Measurements from ENCODE around the gene SYNGR1. TPM values are rescaled to one million over a fixed set of nuclear protein-coding genes. Genes with fewer than 3 reads are reported as not detected.

The SYNGR1 gene
- polyA plus RNA-seq, 1 experiment = 65.6 TPM

GRCh38 chr22:39309364-39309861 is 40.4 kb upstream of the SYNGR1 start:
- no peak for DNase-seq (ENCODE audit: low read depth)
- Histone ChIP-seq H3K4me3 (ENCODE audit: low read depth, low read length) (no peak overlapping the region), H3K36me3 (ENCODE audit: control insufficient read depth, insufficient read depth, low read length) (peaks cover 22% of the 10 kb centered on the region), H3K27me3 (ENCODE audit: control insufficient read depth, insufficient read depth, low read length) (no peaks in the 10 kb centered on the region)
- CTCF ChIA-PET = interaction anchor here (0.7 to 4.9 kb wide), 12 partner anchors 10 to 223 kb away, joined by 3 to 164 read pairs (median 4); partner anchors contain the start of genes RPL3 and RPS19BP1
- peak; percentile 45 for TF ChIP-seq CTCF (IDR thresholded peaks at IDR 0.05; ENCODE audit: insufficient read depth, low read depth, low read length)
- POLR2A ChIA-PET = interaction anchor here (0.6 to 1.2 kb wide), 2 partner anchors 9 to 133 kb away, joined by 3 to 7 read pairs; no protein-coding TSS in a partner anchor

GRCh38 chr22:39309881-39310714 is 39.7 kb upstream of the SYNGR1 start:
- no peak overlapping the region for H3K4me3 ChIP-seq (ENCODE audit: low read depth, low read length)
- DNase-seq (ENCODE audit: low read depth) = no peak
- CTCF ChIA-PET = interaction anchor here (0.6 to 4.9 kb wide), 20 partner anchors 9 to 222 kb away, joined by 3 to 164 read pairs (median 4); partner anchors contain the start of genes CBX7, RPL3 and RPS19BP1
- H3K36me3 ChIP-seq (ENCODE audit: control insufficient read depth, insufficient read depth, low read length) = peaks cover 29% of the 10 kb centered on the region
- POLR2A ChIA-PET = interaction anchor here (0.6 to 1.2 kb wide), 2 partner anchors 8 to 134 kb away, joined by 3 to 7 read pairs; no protein-coding TSS in a partner anchor
- no peak for TF ChIP-seq CTCF (IDR thresholded peaks at IDR 0.05; ENCODE audit: insufficient read depth, low read depth, low read length)
- no peaks in the 10 kb centered on the region for H3K27me3 ChIP-seq (ENCODE audit: control insufficient read depth, insufficient read depth, low read length)

GRCh38 chr22:39311592-39312400 is 38.0 kb upstream of the SYNGR1 start:
- peaks cover 41% of the 10 kb centered on the region for H3K36me3 ChIP-seq (ENCODE audit: control insufficient read depth, insufficient read depth, low read length)
- ChIA-PET POLR2A (interaction anchor here (0.7 kb wide), 1 partner anchor 159 kb away, joined by 4 read pairs; the partner anchor contains the start of gene CBX7), CTCF (interaction anchor here (0.6 to 4.9 kb wide), 18 partner anchors 10 to 218 kb away, joined by 3 to 164 read pairs (median 4); partner anchors contain the start of gene CBX7)
- TF ChIP-seq CTCF (IDR thresholded peaks at IDR 0.05; ENCODE audit: insufficient read depth, low read depth, low read length) = no peak
- no peaks in the 10 kb centered on the region for H3K27me3 ChIP-seq (ENCODE audit: control insufficient read depth, insufficient read depth, low read length)
- H3K4me3 ChIP-seq (ENCODE audit: low read depth, low read length) = no peak overlapping the region
- no peak for DNase-seq (ENCODE audit: low read depth)

GRCh38 chr22:39312410-39312809 is 37.4 kb upstream of the SYNGR1 start:
- CTCF ChIA-PET = interaction anchor here (4.9 kb wide), 1 partner anchor 141 kb away, joined by 164 read pairs; no protein-coding TSS in a partner anchor
- H3K36me3 ChIP-seq (ENCODE audit: control insufficient read depth, insufficient read depth, low read length) = peaks cover 47% of the 10 kb centered on the region

More at GRCh38 chr22:39312410-39312809, 37.4 kb upstream of the SYNGR1 start:
- H3K27me3 ChIP-seq (ENCODE audit: control insufficient read depth, insufficient read depth, low read length) = no peaks in the 10 kb centered on the region
- no peak overlapping the region for H3K4me3 ChIP-seq (ENCODE audit: low read depth, low read length)
- DNase-seq (ENCODE audit: low read depth) = no peak
- POLR2A ChIA-PET = no interaction called here
- TF ChIP-seq CTCF (IDR thresholded peaks at IDR 0.05; ENCODE audit: insufficient read depth, low read depth, low read length) = no peak
